WTC11 (cell line): Measurements from ENCODE around the gene CBY3. TPM values are rescaled to one million over a fixed set of nuclear protein-coding genes. Genes with fewer than 3 reads are reported as not detected.

Source experiments
- ATAC-seq: fragments of 200-7000 bp; cut with Tn5 transposase; 2 replicates; pipeline ENCODE4 v1.10.0; 2021; ENCODE audit warnings: mild to moderate bottlenecking, moderate library complexity
- CTCF ChIA-PET: fragments of 300-600 bp; sonication (Branson Sonifier 250); formaldehyde crosslinking; loops from one replicate; lab custom pipeline; 2021; ENCODE audit warnings: antibody characterized with exemption; lab: Charles Lee
- POLR2A ChIA-PET: fragments of 350-600 bp; sonication (Branson Sonifier 250); formaldehyde crosslinking; loops from one replicate; lab custom pipeline; 2021; ENCODE audit warnings: antibody characterized with exemption; lab: Charles Lee
- DNase-seq: peaks from one replicate; pipeline ENCODE4 v3.0.0; 2021; ENCODE audit warnings: low spot score
- H3K27ac Mint-ChIP-seq: 2 replicates; pipeline ENCODE4 v1.8.0; 2021; ENCODE audit warnings: mixed read lengths
- H3K27me3 Mint-ChIP-seq: 2 replicates; pipeline ENCODE4 v1.8.0; 2021; ENCODE audit warnings: low read depth, mild to moderate bottlenecking, moderate library complexity, mixed read lengths
- H3K36me3 Mint-ChIP-seq: 2 replicates; pipeline ENCODE4 v1.8.0; 2021; ENCODE audit warnings: mixed read lengths
- H3K4me1 Mint-ChIP-seq: 2 replicates; pipeline ENCODE4 v1.8.0; 2022; ENCODE audit warnings: mixed read lengths
- H3K4me3 Mint-ChIP-seq: 2 replicates; pipeline ENCODE4 v1.8.0; 2021; ENCODE audit warnings: mild to moderate bottlenecking, moderate library complexity, mixed read lengths
- H3K9me3 Mint-ChIP-seq: 2 replicates; pipeline ENCODE4 v1.8.0; 2021; ENCODE audit warnings: mixed read lengths
- AFF4 ChIP-seq: sonication (generic); formaldehyde crosslinking; IDR thresholded peaks from 2 replicates; pipeline ENCODE4 v1.8.1; 2023; ENCODE audit warnings: mild to moderate bottlenecking, missing genetic modification reagents, borderline replicate concordance
- EMX1 ChIP-seq: fragments of 250-450 bp; sonication (Bioruptor Pico); IDR thresholded peaks from 2 replicates; pipeline ENCODE4 v1.8.0; 2021; ENCODE audit warnings: mild to moderate bottlenecking
- HMGXB4 ChIP-seq: sonication (generic); formaldehyde crosslinking; IDR thresholded peaks from 2 replicates; pipeline ENCODE4 v1.8.1; 2023; ENCODE audit warnings: mild to moderate bottlenecking, moderate library complexity, missing genetic modification reagents
- JAZF1 ChIP-seq: fragments of 250-450 bp; sonication (Bioruptor Pico); IDR thresholded peaks from 2 replicates; pipeline ENCODE4 v1.9.0; 2021; ENCODE audit warnings: moderate library complexity, mild to moderate bottlenecking, inconsistent platforms
- SP1 ChIP-seq: sonication (generic); formaldehyde crosslinking; conservative IDR thresholded peaks from 2 replicates; pipeline ENCODE4 v1.8.1; 2022; ENCODE audit warnings: missing genetic modification reagents
- TEAD1 ChIP-seq: sonication (generic); formaldehyde crosslinking; IDR thresholded peaks from 2 replicates; pipeline ENCODE4 v1.8.0; 2022; ENCODE audit warnings: mild to moderate bottlenecking, missing genetic modification reagents
- USF1 ChIP-seq: sonication (generic); formaldehyde crosslinking; IDR thresholded peaks from 2 replicates; pipeline ENCODE4 v1.8.0; 2022; ENCODE audit warnings: mild to moderate bottlenecking, missing genetic modification reagents
- ZNF263 ChIP-seq: sonication (generic); formaldehyde crosslinking; IDR thresholded peaks from 2 replicates; pipeline ENCODE4 v1.8.1; 2022; ENCODE audit warnings: low read depth, mild to moderate bottlenecking, moderate library complexity, missing genetic modification reagents
- ZNF281 ChIP-seq: sonication (generic); formaldehyde crosslinking; IDR thresholded peaks from 2 replicates; pipeline ENCODE4 v1.8.0; 2023; ENCODE audit warnings: mild to moderate bottlenecking, missing genetic modification reagents
- ZNF423 ChIP-seq: fragments of 250-450 bp; sonication (Bioruptor Pico); IDR thresholded peaks from 2 replicates; pipeline ENCODE4 v2.1.2; 2022; ENCODE audit warnings: mild to moderate bottlenecking, moderate library complexity
- ZNF512 ChIP-seq: sonication (generic); formaldehyde crosslinking; IDR thresholded peaks from 2 replicates; pipeline ENCODE4 v1.8.1; 2022; ENCODE audit warnings: missing genetic modification reagents, borderline replicate concordance
- total RNA-seq: library from RNA; stranded (reverse); gene quantifications from 3 replicates; pipeline ENCODE4 v1.2.3, GENCODE V29; 2021

The CBY3 gene
- total RNA-seq, 1 experiment from 2014 or later = 0.37 TPM

GRCh38 chr5:179730356-179730755, 49.5 kb upstream of the CBY3 start:
- Mint-ChIP-seq H3K36me3 (peaks cover 47% of the 10 kb centered on the region), H3K27ac (peak overlapping the region; percentile 80), H3K4me3 (no peak overlapping the region), H3K27me3 (no peaks in the 10 kb centered on the region), H3K9me3 (no peaks in the 10 kb centered on the region), H3K4me1 (peaks cover 19% of the 10 kb centered on the region)
- TF ChIP-seq USF1 (CRISPR knock-in tag) (no peak), ZNF263 (CRISPR knock-in tag) (no peak), JAZF1 (CRISPR knock-in tag) (no peak), ZNF512 (CRISPR knock-in tag) (no peak), EMX1 (CRISPR knock-in tag) (no peak)
- DNase-seq (no peak), ATAC-seq (no peak)
- POLR2A ChIA-PET = no interaction called here
- CTCF ChIA-PET = interaction anchor here (0.8 kb wide), 1 partner anchor 33 kb away, joined by 3 read pairs; no protein-coding TSS in a partner anchor

- CTCF ChIA-PET = no interaction called here
Measured at GRCh38 chr5:179729727-179730126, 48.9 kb upstream of the CBY3 start.

More at GRCh38 chr5:179729727-179730126, 48.9 kb upstream of the CBY3 start:
- ATAC-seq = no peak
- no peaks in the 10 kb centered on the region for H3K27me3 Mint-ChIP-seq
- POLR2A ChIA-PET = no interaction called here
- TF ChIP-seq TEAD1 (CRISPR knock-in tag) = no peak
- no peak for TF ChIP-seq ZNF423 (CRISPR knock-in tag)
- no peak for TF ChIP-seq SP1
- no peak for TF ChIP-seq ZNF281 (CRISPR knock-in tag)
- no peak for TF ChIP-seq HMGXB4 (CRISPR knock-in tag)
- TF ChIP-seq AFF4 (CRISPR knock-in tag) = no peak
- peak overlapping the region; percentile 80 for H3K27ac Mint-ChIP-seq
- H3K4me3 Mint-ChIP-seq = no peak overlapping the region
- DNase-seq = no peak
- no peaks in the 10 kb centered on the region for H3K9me3 Mint-ChIP-seq
- H3K4me1 Mint-ChIP-seq = peaks cover 18% of the 10 kb centered on the region
- peaks cover 47% of the 10 kb centered on the region for H3K36me3 Mint-ChIP-seq
